Colonic mucosa (tissue), 4 donors: ENCODE results near the gene AIF1. TPM values are rescaled to one million over a fixed set of nuclear protein-coding genes. Genes with fewer than 3 reads are reported as not detected.
A peak's percentile ranks its signal among the peaks of the same experiment; 100 is the strongest.

Experiments
- DNase-seq: peaks from one replicate; pipeline ENCODE4 v3.0.0-alpha.2; 2020
- H3K27ac ChIP-seq: fragments of 200-600 bp; one replicate; pipeline ENCODE4 v1.8.0; 2021
- H3K27me3 ChIP-seq: fragments of 200-600 bp; one replicate; pipeline ENCODE4 v1.8.0; 2021
- H3K36me3 ChIP-seq: fragments of 200-600 bp; one replicate; pipeline ENCODE4 v1.8.0; 2021
- H3K4me1 ChIP-seq: fragments of 200-600 bp; one replicate; pipeline ENCODE4 v1.8.0; 2021; ENCODE audit warnings: mild to moderate bottlenecking
- H3K4me3 ChIP-seq: fragments of 200-600 bp; one replicate; pipeline ENCODE4 v1.8.0; 2021
- H3K9ac ChIP-seq, 2 donors: one replicate each; pipeline ENCODE4 v1.7.0; 2013; ENCODE audit warnings: control low read depth in 2 of 2, low read depth in 2 of 2, low read length in 2 of 2
- H3K9me3 ChIP-seq: fragments of 200-600 bp; one replicate; pipeline ENCODE4 v1.8.0; 2021
- CTCF ChIP-seq: fragments of 200-600 bp; IDR thresholded peaks from one replicate; pipeline ENCODE4 v1.8.0; 2022; ENCODE audit warnings: antibody characterized with exemption, mild to moderate bottlenecking
- intact Hi-C: fragments of 100-400 bp; cut with DNase I; formaldehyde crosslinking; loops from one replicate; pipeline ENCODE4 v1.14.1; 2022
- total RNA-seq, 2 donors: library from RNA; stranded (reverse); fragmentation: NEBNext Ultra II Directional in 1 of 2; extraction: Animal tissue kit (Norgen Biotek cat#: 25700) in 1 of 2; gene quantifications; one replicate each; pipeline ENCODE4 v1.2.1, GENCODE V29; 2021
- donor health status: healthy.
- donor health status: DM: no; HTN: no; CAD: no.
- donor health status: DM: no; HTN: no; CAD: no.

The AIF1 gene
- total RNA-seq, 2 donors from 2014 or later = 5.0 to 20.7 TPM

DNA sequence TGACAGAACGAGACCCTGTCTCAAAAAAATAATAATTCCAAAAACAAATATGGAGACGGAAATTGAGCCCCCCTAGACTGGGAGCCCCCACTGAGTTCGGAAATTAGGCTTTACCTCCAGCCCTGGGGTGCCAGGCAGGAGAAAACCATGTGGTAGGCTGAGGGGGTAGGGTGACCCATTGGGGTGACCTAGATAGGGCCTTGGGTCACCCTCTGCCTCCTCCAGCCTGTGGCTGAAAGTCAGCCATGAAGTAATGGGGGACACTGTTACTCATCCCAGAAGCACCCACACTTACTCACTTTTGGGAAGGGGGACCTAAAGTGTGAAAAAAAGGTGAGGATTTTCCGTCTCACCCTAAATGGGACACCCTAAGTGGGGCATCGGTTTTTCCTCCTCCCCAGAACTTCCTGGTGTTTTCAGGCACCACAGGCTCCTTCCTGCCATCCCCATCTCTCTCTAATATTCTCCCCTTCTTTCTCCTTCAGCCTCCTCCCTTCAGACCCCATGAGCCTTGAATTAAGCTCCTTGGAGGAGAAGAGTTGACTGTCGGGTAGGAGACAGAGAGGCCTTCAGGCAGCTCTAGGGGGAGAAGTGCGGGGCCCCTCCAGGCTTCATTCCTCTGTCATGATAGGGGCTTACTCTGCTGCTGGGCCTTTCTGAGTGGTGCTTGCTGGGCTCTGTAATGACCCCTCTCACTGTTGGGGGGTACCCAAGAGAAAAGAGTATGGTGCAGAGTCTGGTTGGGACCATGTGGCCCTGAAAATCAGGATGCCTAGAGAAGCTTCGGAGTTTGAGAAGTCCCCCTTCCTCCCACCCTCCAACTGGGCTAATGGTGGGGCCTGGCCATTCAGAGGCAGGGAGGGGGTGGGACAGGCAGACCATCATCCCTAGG, 35.2 kb upstream of the AIF1 start:
- peak overlapping the region; percentile 78 for H3K27ac ChIP-seq
- H3K9ac ChIP-seq = peak overlapping the region in 1 of 2 donors; percentile 87

GRCh38 chr6:31580438-31580740, 34.6 kb upstream of the AIF1 start:
- peak overlapping the region; percentile 82 to 87 for H3K9ac ChIP-seq

More for the DNA sequence above, 35.2 kb upstream of the AIF1 start:
- Histone ChIP-seq H3K36me3 (no peaks in the 10 kb centered on the region), H3K4me1 (peaks cover 4% of the 10 kb centered on the region), H3K4me3 (peak overlapping the region; percentile 83), H3K9me3 (no peaks in the 10 kb centered on the region), H3K27me3 (no peaks in the 10 kb centered on the region)
- no peak for DNase-seq
- no peak for TF ChIP-seq CTCF
- intact Hi-C loops = no loop called here

GRCh38 chr6:31580807-31581433, 34.1 kb upstream of the AIF1 start:
- peak; percentile 88 for DNase-seq
- Histone ChIP-seq H3K27ac (peak overlapping the region; percentile 78), H3K9me3 (no peaks in the 10 kb centered on the region), H3K4me3 (peak overlapping the region; percentile 83), H3K36me3 (no peaks in the 10 kb centered on the region), H3K27me3 (no peaks in the 10 kb centered on the region), H3K9ac (peak overlapping the region; percentile 82 to 87), H3K4me1 (peaks cover 4% of the 10 kb centered on the region)
- intact Hi-C loops = no loop called here
- peak; percentile 99 for TF ChIP-seq CTCF

More at GRCh38 chr6:31580438-31580740, 34.6 kb upstream of the AIF1 start:
- intact Hi-C loops = no loop called here
- Histone ChIP-seq H3K4me3 (peak overlapping the region; percentile 83), H3K27ac (peak overlapping the region; percentile 78), H3K27me3 (no peaks in the 10 kb centered on the region), H3K4me1 (peaks cover 4% of the 10 kb centered on the region), H3K9me3 (no peaks in the 10 kb centered on the region), H3K36me3 (no peaks in the 10 kb centered on the region)
- DNase-seq = no peak
- TF ChIP-seq CTCF = no peak

DNA sequence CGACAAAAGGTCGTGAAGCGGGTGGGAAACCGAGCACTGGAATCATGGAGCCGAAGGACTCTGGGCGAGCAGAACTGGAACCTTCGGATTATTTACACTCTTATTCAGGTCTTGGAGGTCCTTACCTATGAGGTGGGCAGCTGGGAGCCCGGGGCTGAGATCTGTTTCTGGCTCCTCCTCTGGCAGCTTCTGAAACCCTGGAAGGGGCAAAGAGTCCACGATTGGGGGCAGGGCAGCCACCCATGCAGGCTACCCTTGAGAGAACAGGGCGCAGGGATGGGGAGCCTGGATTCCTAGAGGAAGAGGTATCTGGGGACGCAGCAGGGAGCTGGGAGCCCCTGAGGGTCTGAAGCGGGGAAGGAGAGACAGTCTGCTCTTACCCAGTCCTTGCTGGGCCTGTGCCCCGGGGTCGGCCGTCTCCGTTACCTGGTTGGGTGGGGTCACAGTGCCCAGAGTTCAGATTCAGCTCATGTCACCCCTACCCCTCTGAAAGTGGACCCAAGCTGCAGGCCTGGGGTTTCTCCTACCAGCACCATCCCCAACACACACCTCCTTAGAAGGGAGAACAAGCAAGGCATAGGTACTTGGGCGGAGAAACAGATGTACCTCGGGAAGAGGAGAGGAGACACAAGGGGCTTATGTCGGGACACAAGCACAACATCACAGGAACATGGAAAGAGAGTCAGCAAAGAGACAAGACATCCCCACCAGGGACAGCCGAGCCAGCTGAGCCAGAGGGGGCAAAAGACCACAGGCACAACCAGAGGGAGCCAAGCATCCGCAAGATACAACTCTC, 33.4 kb upstream of the AIF1 start:
- no peak for DNase-seq
- peak overlapping the region; percentile 78 for H3K27ac ChIP-seq
- no peaks in the 10 kb centered on the region for H3K36me3 ChIP-seq
- no peaks in the 10 kb centered on the region for H3K27me3 ChIP-seq
- no peak for TF ChIP-seq CTCF
- intact Hi-C loops = no loop called here
- H3K9ac ChIP-seq = peak overlapping the region; percentile 82 to 87
- peak overlapping the region; percentile 83 for H3K4me3 ChIP-seq
- no peaks in the 10 kb centered on the region for H3K9me3 ChIP-seq
- peaks cover 4% of the 10 kb centered on the region for H3K4me1 ChIP-seq

- DNase-seq = no peak
- intact Hi-C loops = no loop called here
These were observed 32.8 kb upstream of the AIF1 start, which contains the start of gene LTB for GRCh38 chr6:31582230-31582643. Gene LTB (minus strand): TSS chr6:31582424. CDS start chr6:31582417, 7 bp downstream.

More at GRCh38 chr6:31582230-31582643, 32.8 kb upstream of the AIF1 start, which contains the start of gene LTB:
- H3K36me3 ChIP-seq = no peaks in the 10 kb centered on the region
- no peaks in the 10 kb centered on the region for H3K27me3 ChIP-seq
- peaks cover 4% of the 10 kb centered on the region for H3K4me1 ChIP-seq
- H3K9me3 ChIP-seq = no peaks in the 10 kb centered on the region
- no peak for TF ChIP-seq CTCF
- peak within 1 kb of the TSS; percentile 78 for H3K27ac ChIP-seq
- peak within 1 kb of the TSS; percentile 83 for H3K4me3 ChIP-seq
- H3K9ac ChIP-seq = peak within 1 kb of the TSS; percentile 82 to 87
